ENCODE measurements around the gene AOPEP. TPM values are rescaled to one million over a fixed set of nuclear protein-coding genes. Genes with fewer than 3 reads are reported as not detected.
"Not testable (repeated sequence)": the region's sequence is repeated elsewhere in the genome, so short reads cannot be mapped to it uniquely, and the experiment has no call there.

AOPEP gene
- total RNA-seq, 1 donor from 2014 or later, result 75.3 TPM

GRCh38 chr9:94956731-94957130 is 230.2 kb downstream of the AOPEP start:
- Histone ChIP-seq H3K36me3 (ENCODE audit: insufficient read depth, low read length) (peaks cover 3% of the 10 kb centered on the region), H4K20me1 (ENCODE audit: insufficient read depth, low read length) (no peaks in the 10 kb centered on the region), H3K9ac (ENCODE audit: low read length) (no peak overlapping the region), H3K4me2 (ENCODE audit: low read length) (no peak overlapping the region), H3K79me2 (ENCODE audit: insufficient read depth, low read length) (no peaks in the 10 kb centered on the region), H3K4me3 (ENCODE audit: insufficient read depth, low read depth, low read length) (no peak overlapping the region), H3K27me3 (ENCODE audit: insufficient read depth, low read length) (no peaks in the 10 kb centered on the region), H3K4me1 (ENCODE audit: insufficient read depth, low read length) (peaks cover 13% of the 10 kb centered on the region), H2AFZ (ENCODE audit: low read depth, low read length) (no peak overlapping the region), H3K9me3 (ENCODE audit: insufficient read depth, low read depth, low read length) (no peaks in the 10 kb centered on the region), H3K27ac (ENCODE audit: low read depth, low read length) (no peak overlapping the region)
- peaks cover 19% of the 10 kb centered on the region for H3K4me1 Mint-ChIP-seq (ENCODE audit: low read depth, unreplicated experiment)
- H3K4me3 Mint-ChIP-seq (ENCODE audit: unreplicated experiment), result no peak overlapping the region
- TF ChIP-seq EZH2 (IDR thresholded peaks at IDR 0.05; ENCODE audit: insufficient read depth, low read length) (no peak), CTCF (IDR thresholded peaks at IDR 0.05; ENCODE audit: insufficient read depth, low read depth, low read length) (no peak)
- no peak overlapping the region for H3K27ac Mint-ChIP-seq (ENCODE audit: unreplicated experiment)
- no peaks in the 10 kb centered on the region for H3K27me3 Mint-ChIP-seq (ENCODE audit: low read depth, unreplicated experiment)
- H3K9me3 Mint-ChIP-seq (ENCODE audit: unreplicated experiment), result no peaks in the 10 kb centered on the region
- DNase-seq (ENCODE audit: low read depth) (no peak), FAIRE-seq (no peak)
- peaks cover 9% of the 10 kb centered on the region for H3K36me3 Mint-ChIP-seq (ENCODE audit: low read depth, unreplicated experiment)

- no peak for FAIRE-seq
- no peak overlapping the region for H3K27ac Mint-ChIP-seq (ENCODE audit: unreplicated experiment)
- no peak for TF ChIP-seq EZH2 (IDR thresholded peaks at IDR 0.05; ENCODE audit: insufficient read depth, low read length)
- no peak for TF ChIP-seq CTCF (IDR thresholded peaks at IDR 0.05; ENCODE audit: insufficient read depth, low read depth, low read length)
These were observed 234.5 kb downstream of the AOPEP start for GRCh38 chr9:94960964-94961363.

GRCh38 chr9:94961870-94962269 is 235.4 kb downstream of the AOPEP start:
- Mint-ChIP-seq H3K27ac (ENCODE audit: unreplicated experiment) (no peak overlapping the region), H3K4me1 (ENCODE audit: low read depth, unreplicated experiment) (no peaks in the 10 kb centered on the region), H3K36me3 (ENCODE audit: low read depth, unreplicated experiment) (peaks cover 13% of the 10 kb centered on the region), H3K27me3 (ENCODE audit: low read depth, unreplicated experiment) (no peaks in the 10 kb centered on the region), H3K4me3 (ENCODE audit: unreplicated experiment) (no peak overlapping the region), H3K9me3 (ENCODE audit: unreplicated experiment) (no peaks in the 10 kb centered on the region)
- Histone ChIP-seq H3K4me2 (ENCODE audit: low read length) (no peak overlapping the region), H3K36me3 (ENCODE audit: insufficient read depth, low read length) (no peaks in the 10 kb centered on the region), H3K4me3 (ENCODE audit: insufficient read depth, low read depth, low read length) (no peak overlapping the region), H3K9ac (ENCODE audit: low read length) (no peak overlapping the region), H3K27ac (ENCODE audit: low read depth, low read length) (no peak overlapping the region), H3K9me3 (ENCODE audit: insufficient read depth, low read depth, low read length) (no peaks in the 10 kb centered on the region), H4K20me1 (ENCODE audit: insufficient read depth, low read length) (no peaks in the 10 kb centered on the region), H3K79me2 (ENCODE audit: insufficient read depth, low read length) (no peaks in the 10 kb centered on the region), H3K4me1 (ENCODE audit: insufficient read depth, low read length) (no peaks in the 10 kb centered on the region), H2AFZ (ENCODE audit: low read depth, low read length) (no peak overlapping the region), H3K27me3 (ENCODE audit: insufficient read depth, low read length) (no peaks in the 10 kb centered on the region)
- DNase-seq (ENCODE audit: low read depth) (no peak), FAIRE-seq (no peak)
- no peak for TF ChIP-seq CTCF (IDR thresholded peaks at IDR 0.05; ENCODE audit: insufficient read depth, low read depth, low read length)
- TF ChIP-seq EZH2 (IDR thresholded peaks at IDR 0.05; ENCODE audit: insufficient read depth, low read length), result no peak

More at GRCh38 chr9:94960964-94961363, 234.5 kb downstream of the AOPEP start:
- Histone ChIP-seq H3K36me3 (ENCODE audit: insufficient read depth, low read length) (no peaks in the 10 kb centered on the region), H3K4me1 (ENCODE audit: insufficient read depth, low read length) (no peaks in the 10 kb centered on the region), H3K9ac (ENCODE audit: low read length) (no peak overlapping the region), H3K4me2 (ENCODE audit: low read length) (no peak overlapping the region), H3K27ac (ENCODE audit: low read depth, low read length) (no peak overlapping the region), H3K9me3 (ENCODE audit: insufficient read depth, low read depth, low read length) (no peaks in the 10 kb centered on the region), H4K20me1 (ENCODE audit: insufficient read depth, low read length) (no peaks in the 10 kb centered on the region), H3K79me2 (ENCODE audit: insufficient read depth, low read length) (no peaks in the 10 kb centered on the region), H3K27me3 (ENCODE audit: insufficient read depth, low read length) (no peaks in the 10 kb centered on the region), H3K4me3 (ENCODE audit: insufficient read depth, low read depth, low read length) (no peak overlapping the region), H2AFZ (ENCODE audit: low read depth, low read length) (no peak overlapping the region)
- Mint-ChIP-seq H3K4me1 (ENCODE audit: low read depth, unreplicated experiment) (no peaks in the 10 kb centered on the region), H3K36me3 (ENCODE audit: low read depth, unreplicated experiment) (peaks cover 15% of the 10 kb centered on the region), H3K4me3 (ENCODE audit: unreplicated experiment) (no peak overlapping the region), H3K9me3 (ENCODE audit: unreplicated experiment) (no peaks in the 10 kb centered on the region), H3K27me3 (ENCODE audit: low read depth, unreplicated experiment) (no peaks in the 10 kb centered on the region)
- DNase-seq (ENCODE audit: low read depth), result no peak

- H3K4me3 Mint-ChIP-seq (ENCODE audit: unreplicated experiment); H4K20me1 ChIP-seq (ENCODE audit: insufficient read depth, low read length); H3K36me3 ChIP-seq (ENCODE audit: insufficient read depth, low read length); H3K9me3 ChIP-seq (ENCODE audit: insufficient read depth, low read depth, low read length); H3K27ac ChIP-seq (ENCODE audit: low read depth, low read length); H3K9me3 Mint-ChIP-seq (ENCODE audit: unreplicated experiment); H3K79me2 ChIP-seq (ENCODE audit: insufficient read depth, low read length); H3K4me1 ChIP-seq (ENCODE audit: insufficient read depth, low read length); FAIRE-seq; DNase-seq (ENCODE audit: low read depth); H3K27me3 Mint-ChIP-seq (ENCODE audit: low read depth, unreplicated experiment); H2AFZ ChIP-seq (ENCODE audit: low read depth, low read length); H3K4me3 ChIP-seq (ENCODE audit: insufficient read depth, low read depth, low read length); H3K27ac Mint-ChIP-seq (ENCODE audit: unreplicated experiment); H3K27me3 ChIP-seq (ENCODE audit: insufficient read depth, low read length); H3K4me2 ChIP-seq (ENCODE audit: low read length); H3K4me1 Mint-ChIP-seq (ENCODE audit: low read depth, unreplicated experiment); H3K9ac ChIP-seq (ENCODE audit: low read length): not testable (repeated sequence)
- H3K36me3 Mint-ChIP-seq (ENCODE audit: low read depth, unreplicated experiment), result peaks cover 14% of the 10 kb centered on the region
These were observed 239.1 kb downstream of the AOPEP start for GRCh38 chr9:94965631-94966030.

Measured in astrocyte (in vitro differentiated cells and primary cell).